Gastrocnemius medialis (tissue), 4 donors: Measurements from ENCODE around the gene WASHC3.

Experiments
- POLR2A ChIP-seq, 2 donors: fragments of 450-650 bp; IDR thresholded peaks; one replicate each; pipeline ENCODE4 v1.6.1; 2017; ENCODE audit warnings: antibody characterized with exemption in 2 of 2, mild to moderate bottlenecking in 2 of 2, moderate library complexity in 2 of 2
- TF ChIP-seq, protein P1 (sequence below), 5 experiments: fragments of 450-650 bp in 3 of 5; fragments of 200-600 bp in 2 of 5; sonication (generic) in 2 of 5; IDR thresholded peaks in 4 of 5; conservative IDR thresholded peaks in 1 of 5; 1 replicate in 4 of 5; 2 replicates in 1 of 5; pipeline ENCODE4 v1.5.1; 2016 to 2019; ENCODE audit warnings: antibody characterized with exemption in 5 of 5, mild to moderate bottlenecking in 3 of 5, moderate library complexity in 3 of 5

DNA sequence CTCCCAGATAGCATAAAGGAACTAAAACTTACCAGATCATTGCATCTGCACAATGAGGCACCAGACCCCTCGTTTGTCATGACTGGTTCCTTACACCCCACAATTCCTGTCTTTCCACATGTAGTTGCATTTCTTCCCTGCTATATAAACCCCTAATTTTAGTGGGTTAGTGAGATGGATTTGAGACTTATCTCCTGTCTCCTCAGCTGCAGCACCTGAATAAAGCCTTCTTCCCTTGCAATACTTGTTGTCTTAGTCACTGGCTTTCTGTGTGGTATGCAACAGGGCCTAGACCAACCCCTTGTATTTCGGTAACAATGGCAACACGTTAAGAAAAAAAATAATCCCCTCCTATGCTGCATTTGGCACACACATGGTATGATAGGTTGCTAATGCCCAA, 45.1 kb upstream of the WASHC3 start:
- TF ChIP-seq, protein P1, sequence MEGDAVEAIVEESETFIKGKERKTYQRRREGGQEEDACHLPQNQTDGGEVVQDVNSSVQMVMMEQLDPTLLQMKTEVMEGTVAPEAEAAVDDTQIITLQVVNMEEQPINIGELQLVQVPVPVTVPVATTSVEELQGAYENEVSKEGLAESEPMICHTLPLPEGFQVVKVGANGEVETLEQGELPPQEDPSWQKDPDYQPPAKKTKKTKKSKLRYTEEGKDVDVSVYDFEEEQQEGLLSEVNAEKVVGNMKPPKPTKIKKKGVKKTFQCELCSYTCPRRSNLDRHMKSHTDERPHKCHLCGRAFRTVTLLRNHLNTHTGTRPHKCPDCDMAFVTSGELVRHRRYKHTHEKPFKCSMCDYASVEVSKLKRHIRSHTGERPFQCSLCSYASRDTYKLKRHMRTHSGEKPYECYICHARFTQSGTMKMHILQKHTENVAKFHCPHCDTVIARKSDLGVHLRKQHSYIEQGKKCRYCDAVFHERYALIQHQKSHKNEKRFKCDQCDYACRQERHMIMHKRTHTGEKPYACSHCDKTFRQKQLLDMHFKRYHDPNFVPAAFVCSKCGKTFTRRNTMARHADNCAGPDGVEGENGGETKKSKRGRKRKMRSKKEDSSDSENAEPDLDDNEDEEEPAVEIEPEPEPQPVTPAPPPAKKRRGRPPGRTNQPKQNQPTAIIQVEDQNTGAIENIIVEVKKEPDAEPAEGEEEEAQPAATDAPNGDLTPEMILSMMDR (IDR thresholded peaks at IDR 0.05 in 4 of 5, conservative IDR thresholded peaks at IDR 0.05 in 1 of 5): no peak
- no peak for TF ChIP-seq POLR2A (IDR thresholded peaks at IDR 0.05)
